Activated CD4-positive, alpha-beta T cell treated with anti-CD3 and anti-CD28 coated beads, Interleukin-10, Interleukin-2, amounts not matched to agents 100 ng/mL and 50 ng/mL, durations not matched to agents 16 hours and 8 hours (primary cell): ENCODE measurements around the gene GKN2.
"Not testable (repeated sequence)": the region's sequence is repeated elsewhere in the genome, so short reads cannot be mapped to it uniquely, and the experiment has no call there.

Experiments
- DNase-seq: peaks from one replicate; pipeline ENCODE4 v3.0.0-alpha.2; 2020

The GKN2 gene

DNA sequence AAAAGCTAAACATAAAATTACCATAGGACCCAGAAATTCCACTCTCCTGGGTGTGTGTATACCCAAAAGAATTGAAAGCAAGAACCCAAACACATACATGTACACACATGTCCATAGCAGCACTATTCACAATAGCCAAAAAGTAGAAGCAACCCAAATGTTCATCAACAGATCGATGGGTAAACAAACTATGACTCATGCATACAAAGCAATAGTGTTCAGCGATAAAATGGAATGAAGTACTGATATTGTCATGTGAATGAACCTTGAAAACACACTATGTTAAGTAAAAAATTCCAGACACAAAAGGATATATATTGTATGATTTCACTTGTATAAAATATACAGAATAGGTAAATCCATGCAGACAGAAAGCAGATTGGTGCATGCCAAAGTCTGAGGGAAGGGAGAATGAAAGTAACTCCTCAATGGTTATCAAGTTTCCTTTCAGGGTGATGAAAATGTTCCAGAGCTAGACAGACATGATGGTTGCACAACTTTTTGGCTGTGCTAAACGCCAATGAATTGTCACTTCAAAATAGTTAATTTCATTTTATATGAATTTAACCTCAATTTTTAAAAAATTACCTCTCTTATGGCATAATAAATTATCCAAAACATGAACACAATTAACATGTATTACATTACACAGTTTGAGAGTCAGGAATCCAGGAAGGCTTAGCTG is 35.5 kb downstream of the GKN2 start:
- no peak for DNase-seq

DNA sequence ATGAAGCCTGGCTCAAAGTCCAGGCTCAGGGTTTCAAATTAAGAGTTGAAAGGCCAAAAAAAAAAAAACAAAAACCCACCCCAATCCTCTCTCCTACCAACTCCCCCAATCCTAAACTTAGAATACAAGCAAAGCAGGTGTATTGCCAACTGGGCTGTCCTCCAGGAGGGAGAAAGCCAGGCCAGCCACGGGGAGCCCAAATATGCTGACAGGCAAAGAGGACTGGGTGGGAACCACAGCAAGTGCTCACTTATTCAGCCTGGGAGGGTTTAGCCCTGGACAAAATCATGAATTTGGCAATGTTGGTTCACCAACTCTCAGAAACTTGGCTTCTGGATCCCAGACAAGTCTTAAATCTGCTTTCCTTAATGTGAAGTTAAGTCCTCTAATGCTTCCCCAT is 36.5 kb downstream of the GKN2 start:
- no peak for DNase-seq

DNA sequence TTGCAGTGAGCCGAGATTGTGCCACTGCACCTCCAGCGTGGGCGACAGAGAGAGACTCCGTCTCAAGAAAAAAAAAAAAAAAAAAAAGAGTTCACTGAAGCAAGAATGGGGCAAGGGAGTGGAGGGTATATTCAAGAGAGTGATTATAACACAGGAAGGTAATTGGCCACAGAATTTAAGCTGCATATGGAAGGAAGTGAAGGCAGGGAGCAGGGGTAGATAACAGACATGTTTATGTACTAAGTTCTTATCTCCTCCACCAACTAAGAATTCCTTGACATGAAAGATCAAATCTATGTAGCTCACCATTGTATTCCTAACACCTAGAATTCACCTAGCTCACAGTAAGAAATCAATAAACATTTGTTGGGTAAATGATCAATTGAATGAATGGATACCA is 37.3 kb downstream of the GKN2 start:
- no peak for DNase-seq

DNA sequence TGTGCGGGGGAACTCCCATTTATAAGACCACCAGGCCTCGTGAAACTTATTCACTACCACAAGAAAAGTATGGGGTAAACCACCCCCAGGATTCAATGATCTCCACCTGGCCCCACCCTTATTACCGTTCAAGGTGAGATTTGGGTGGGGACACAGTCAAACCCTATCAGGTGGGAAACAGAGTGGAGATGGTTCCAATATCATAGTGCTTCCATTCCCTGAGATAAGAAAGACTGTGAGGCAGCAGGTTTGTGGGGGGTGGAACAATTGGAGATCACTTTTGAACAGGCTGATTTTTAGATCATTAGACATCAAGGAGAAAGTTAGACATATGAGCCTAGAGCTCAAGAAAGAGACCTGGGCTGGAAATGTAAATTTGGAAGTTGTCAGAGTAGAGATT is 39.3 kb downstream of the GKN2 start:
- DNase-seq = no peak

DNA sequence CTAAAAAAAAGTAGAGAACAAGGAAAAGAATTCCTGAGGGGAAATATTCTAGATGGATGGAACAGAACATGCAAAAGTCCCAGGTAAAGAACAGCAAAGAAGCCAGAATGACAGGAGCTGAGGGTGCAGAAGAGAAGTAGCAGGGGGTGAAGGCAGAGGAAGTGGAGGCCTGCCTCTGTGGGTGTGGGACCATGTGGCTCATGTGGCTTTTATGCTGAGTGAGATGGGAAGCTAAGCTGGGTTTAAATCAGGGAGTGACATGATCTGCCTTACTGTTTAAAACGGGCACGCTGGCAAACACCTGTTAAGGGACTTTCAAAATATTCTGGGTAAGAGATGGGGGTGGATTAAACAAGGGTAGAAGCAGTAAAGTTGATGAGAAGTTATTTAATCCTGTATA is 40.0 kb downstream of the GKN2 start:
- DNase-seq = peak; percentile 75

DNA sequence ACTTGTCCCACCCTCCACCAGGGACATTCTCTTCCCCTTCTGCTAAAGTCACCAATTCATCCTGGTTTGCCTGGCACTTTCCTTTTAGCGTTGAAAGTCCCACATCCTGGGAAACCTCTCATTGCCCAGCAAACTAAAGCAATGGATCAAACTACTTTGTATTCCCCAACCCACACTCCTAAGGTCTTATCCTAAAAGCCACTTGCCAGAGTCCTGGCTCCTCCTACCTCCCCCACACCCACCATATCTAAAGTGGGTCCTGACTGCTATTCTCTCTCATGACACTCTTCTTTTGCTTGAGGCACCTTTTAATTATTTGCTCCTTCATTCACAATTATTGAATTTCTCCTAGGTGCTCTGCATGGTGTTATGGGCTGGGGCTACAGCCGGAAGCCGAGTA is 40.6 kb downstream of the GKN2 start:
- DNase-seq = no peak

DNA sequence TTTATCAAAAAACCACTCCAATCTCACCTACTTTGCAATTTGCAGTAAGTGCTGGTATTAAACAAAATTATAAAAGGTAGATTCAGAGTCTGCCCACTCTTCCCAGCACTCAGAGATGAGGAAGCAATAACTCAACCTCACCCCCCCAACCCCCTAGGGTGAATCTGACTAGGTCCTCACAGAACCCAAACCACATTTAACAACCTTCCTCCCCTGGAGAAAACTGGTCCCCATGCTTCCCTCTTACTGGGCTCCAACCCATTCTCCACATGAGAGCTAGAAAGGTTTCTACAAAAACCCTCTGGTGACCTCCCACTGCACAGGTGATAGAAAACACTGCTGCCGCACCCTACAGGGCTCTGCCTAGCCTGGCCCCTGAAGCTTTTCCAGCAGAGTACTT is 41.0 kb downstream of the GKN2 start:
- DNase-seq = peak; percentile 42

DNA sequence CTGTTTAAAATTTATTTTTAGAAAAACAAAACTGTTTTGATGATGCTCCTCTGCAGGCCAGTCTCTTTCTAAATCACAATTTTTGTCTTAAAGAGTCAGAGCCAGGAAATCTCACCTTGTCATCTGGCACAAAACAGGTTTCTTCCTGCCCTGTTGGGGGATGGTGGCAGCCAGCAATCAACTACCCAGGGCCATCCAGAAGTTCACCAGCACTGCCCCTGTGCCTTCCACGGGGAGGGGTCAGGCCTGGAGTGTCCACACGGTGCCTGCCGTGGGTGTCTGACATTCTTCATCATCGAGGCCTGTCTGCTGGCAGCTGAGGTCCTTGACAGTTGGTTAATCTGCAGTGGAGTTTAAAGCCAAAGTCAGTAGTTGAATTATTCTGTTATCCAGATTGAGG is 41.4 kb downstream of the GKN2 start:
- peak; percentile 48 for DNase-seq

DNA sequence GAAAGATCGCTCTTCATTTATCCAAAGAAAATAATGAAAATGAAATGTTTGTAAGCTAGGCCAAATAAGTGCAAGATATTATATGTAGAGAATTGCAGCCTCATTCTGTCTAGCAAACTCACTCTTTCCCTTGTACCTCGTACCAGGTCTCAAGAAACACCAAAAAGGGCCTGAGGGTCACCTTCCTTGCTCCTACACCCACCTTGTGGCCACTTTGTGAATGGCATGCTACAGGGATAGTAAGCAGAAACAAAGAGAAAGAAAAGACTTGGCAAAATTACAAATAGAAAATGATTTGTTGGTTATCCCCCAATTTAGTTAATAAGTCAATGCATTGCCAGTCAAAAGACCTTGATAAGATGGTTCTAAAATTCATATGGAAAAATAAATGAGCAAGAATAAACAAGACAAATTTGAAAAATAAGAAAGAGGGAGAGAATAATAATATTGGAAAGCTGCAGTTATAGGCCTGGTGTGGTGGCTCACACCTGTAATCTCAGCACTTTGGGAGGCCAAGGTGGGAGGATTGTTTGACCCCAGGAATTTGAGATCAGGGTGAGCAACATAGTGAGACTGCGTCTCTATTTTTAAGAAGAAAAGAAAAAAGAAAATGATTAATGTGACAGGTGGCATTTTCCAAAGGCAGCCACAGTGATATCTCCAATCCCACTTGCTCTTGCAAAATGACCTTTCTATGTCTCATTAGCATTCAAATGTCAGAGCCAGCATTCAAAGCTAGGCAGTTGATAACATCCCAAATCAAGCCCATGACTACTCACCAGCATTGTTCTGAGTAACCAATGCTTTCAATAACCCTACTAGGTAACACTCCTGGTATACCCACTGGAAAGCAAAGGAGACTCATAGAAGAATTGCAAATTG is 42.7 kb downstream of the GKN2 start:
- DNase-seq = peak; percentile 90

DNA sequence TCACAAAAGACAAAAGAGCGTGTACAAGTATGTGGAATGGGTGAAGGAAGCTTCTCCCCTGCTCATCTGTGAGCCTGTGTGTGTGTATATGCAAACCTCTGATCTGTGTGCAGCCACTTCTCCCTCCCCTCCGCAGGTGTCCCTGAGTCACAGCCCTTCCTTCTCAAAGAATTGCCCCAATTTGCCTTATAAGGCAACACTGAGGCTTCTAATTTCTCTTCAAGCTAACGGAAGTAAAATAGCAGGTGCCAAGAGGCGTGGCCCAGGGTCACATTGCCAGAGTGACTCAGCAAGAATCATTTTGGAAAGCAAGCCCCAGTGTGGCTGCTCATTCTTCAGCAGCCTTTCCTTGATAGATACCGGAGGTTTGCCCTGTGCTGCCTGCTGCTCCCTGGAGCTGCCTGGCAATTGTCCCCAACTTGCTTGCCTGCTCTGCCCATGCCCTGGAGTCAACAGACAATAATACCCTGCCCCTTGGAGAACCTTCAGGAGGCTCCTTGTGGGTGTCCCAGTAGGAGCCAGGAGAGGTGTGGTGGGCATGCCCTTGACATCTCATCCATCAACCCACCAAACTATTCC is 44.2 kb downstream of the GKN2 start:
- peak; percentile 96 for DNase-seq

DNA sequence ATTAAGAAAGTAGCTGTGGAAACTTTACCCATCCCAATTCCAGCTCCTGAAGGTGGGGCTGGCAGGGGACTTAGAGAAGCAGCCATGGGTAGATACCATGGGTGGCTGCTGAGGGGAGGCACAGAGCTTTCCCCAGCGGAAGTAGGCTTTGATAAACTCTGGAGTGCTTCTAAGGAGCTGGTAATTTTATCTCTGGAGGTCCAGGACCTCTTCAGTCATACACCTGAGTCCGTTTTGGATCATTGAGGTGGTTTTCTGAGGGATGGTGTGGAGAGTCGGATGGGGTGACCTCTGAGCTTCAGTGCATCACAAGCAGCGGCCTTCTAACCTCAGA is 44.8 kb downstream of the GKN2 start:
- no peak for DNase-seq

DNA sequence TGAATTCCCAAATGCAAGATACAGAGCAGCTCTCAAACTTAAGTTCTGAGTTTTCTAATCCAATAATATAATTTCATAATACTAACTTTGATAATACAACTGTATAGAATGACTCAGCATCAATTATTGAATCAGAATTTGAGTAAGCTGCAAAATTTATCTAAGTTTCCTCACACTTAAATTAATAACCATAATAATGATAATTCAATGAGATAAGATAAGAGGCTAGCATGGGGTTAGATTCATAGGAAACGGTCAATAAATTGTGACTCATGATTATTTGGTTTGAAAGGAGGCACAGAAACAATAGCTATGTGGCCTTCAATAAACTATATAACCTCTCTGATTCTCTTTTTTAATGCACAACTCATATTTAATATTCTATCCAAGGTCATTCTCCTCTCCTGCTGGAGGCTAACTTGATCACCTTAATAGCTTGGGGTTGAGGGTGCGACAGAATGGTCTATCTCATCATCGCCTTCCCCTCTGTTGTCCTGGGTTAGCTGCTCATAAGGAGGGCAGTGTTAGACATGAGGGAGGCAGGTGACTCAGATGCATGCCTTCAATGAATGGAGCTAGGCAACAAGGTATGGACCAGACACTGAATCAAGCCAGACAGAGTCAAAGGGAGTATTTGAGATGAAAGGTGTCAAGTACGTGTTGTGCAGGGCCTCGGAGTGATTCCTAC is 45.3 kb downstream of the GKN2 start:
- peak; percentile 32 for DNase-seq

DNA sequence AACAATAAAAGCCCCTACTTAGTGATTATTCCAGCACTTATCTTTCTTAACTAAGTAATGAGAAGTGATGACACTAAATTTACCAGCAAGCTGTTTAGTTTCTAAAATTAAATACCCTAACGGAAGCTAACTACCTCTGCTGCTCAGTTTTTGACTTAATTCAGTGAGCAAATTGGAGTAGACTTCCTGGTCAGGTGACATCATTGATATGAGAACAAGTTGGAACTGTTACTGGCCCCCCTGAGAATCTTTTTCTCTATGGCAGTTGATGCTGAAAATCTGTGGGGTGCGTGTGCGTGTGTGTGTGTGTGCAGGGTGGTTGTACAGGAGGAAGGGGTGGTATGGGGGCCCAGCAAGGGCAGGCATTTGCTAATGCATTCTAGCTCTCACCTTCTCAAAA is 46.0 kb downstream of the GKN2 start:
- no peak for DNase-seq

DNA sequence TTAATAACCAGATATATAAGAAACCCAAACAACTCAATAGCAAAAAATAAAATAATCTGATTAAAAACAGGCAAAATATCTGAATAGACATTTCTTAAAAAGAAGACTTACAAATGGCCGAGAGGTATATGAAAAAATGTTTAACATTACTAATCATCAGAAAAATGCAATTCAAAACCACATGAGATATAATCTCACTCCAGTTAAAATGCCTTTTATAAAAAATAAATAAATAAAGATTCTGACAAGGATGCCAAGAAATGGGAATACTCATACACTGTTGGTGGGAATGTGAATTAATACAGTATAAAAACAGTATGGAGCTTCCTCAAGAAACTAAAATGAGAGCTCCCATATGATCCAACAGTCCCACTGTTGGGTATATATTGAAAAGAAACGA is 47.6 kb downstream of the GKN2 start:
- DNase-seq = no peak

DNA sequence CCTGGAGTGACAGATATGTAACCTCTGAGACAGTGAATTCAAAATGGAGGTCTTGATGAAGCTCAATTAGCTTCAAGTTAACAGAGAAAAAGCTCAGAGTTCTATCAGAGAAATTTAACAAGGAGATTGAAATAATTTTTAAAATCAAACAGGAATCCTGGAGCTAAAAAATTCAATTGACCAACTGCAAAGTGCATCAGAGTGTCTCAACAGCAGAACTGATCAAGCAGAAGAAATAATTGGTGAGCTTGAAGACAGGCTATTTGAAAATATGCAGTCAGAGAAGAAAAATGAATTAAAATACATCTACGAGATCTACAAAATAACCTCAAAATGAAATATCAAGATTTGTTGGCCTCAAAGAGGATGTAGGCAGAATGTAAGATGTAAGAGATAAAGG is 51.1 kb downstream of the GKN2 start:
- no peak for DNase-seq

DNA sequence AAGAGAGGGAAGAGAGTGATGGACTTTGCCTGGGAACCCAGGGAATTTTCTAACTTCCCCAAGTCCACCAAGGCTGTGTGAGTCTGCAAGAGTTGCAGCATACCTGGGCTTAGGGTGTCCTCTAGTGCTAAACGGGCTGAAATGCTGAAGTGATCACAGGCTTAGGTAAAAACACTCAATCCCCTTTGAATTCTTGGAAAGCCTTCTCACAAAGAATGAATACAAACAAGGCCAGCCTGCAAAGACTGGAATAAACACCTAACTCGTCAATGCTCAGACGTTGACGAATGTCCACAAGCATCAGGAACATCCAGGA is 51.5 kb downstream of the GKN2 start:
- DNase-seq = peak; percentile 17

DNA sequence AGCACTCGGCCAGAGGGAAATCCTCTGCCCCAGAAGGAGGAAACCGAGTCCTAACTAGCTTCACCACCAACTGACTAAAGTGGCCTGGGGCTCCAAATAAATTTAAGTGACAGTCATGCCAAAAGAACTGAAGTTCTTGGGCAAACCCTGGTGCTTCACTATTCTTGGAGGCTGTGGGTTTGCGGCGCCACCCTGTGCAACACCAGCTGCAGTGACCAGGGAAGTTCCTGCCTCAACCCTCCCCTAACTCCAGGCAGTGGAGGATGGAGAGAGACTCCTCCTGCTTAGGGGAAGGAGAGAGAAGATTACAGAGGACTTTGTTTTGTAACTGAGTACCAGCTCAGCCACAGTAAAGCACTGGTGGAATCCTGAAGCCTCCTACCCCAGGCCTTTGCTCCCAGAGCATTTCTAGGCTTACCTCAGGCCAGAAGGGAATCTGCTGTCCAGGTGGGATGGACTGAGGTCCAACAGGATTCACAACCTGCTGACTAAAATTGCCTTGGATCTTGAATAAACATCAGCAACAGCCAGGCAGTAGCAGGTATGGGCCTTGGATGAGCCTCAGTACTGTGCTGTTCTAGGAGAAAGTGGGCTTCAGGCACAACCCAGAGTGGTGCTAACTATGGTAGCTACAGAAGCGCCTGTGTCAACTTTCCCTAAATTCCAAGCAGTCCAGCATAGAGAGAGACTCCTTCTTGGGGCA is 52.0 kb downstream of the GKN2 start:
- no peak for DNase-seq

DNA sequence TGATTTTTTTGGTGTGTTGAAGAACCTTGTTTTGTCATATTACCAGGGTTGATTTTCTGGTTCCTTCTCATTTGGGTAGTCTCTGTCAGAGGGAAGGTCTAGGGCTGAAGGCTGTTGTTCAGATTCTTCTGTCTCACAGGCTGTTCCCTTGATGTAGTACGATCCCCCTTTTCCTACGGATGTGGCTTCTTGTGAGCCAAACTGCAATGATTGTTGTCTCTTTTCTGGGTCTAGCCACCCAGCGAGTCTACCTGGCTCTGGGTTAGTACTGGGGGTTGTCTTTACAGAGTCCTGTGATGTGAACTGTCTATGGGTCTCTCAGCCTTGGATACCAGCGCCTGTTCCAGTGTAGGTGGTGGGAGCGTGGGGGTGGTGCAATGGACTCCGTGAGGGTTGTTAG is 56.7 kb downstream of the GKN2 start:
- not testable (repeated sequence) for DNase-seq
